ENCODE measurements around the gene NKIRAS1. TPM values are rescaled to one million over a fixed set of nuclear protein-coding genes. Genes with fewer than 3 reads are reported as not detected.
"Not testable (repeated sequence)": the region's sequence is repeated elsewhere in the genome, so short reads cannot be mapped to it uniquely, and the experiment has no call there.

The NKIRAS1 gene
- total RNA-seq, 2 experiments from 2014 or later = 2.2 to 3.1 TPM

GRCh38 chr3:23937296-23937695 lies 20.5 kb upstream of the NKIRAS1 start:
- CTCF ChIA-PET = no interaction called here
- Mint-ChIP-seq H3K36me3 (ENCODE audit: low read depth) (no peaks in the 10 kb centered on the region), H3K27ac (no peak overlapping the region)

DNA sequence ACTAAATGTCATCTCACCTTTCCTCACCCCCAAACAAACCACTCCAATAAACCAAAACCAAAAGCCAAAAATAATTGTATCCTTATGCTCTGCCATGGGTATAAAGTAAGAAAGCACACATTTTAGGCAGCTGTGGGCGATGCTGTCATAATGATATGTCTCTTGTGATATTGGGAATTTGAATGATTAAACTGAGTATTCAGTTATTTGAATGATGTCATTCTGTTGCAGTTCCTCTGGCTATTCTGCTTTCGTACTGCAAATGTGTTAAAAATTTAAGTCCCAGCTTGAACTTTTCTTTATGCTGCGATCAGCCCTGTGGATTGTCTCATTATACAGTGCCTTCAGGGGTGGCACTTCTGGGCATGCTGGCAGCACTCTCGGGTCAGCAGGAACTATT lies 17.5 kb upstream of the NKIRAS1 start:
- Mint-ChIP-seq H3K27me3 (ENCODE audit: low read depth) (peaks cover 3% of the 10 kb centered on the region), H3K9me3 (ENCODE audit: insufficient read depth) (no peaks in the 10 kb centered on the region), H3K4me3 (no peak overlapping the region), H3K4me1 (ENCODE audit: low read depth) (peaks cover 8% of the 10 kb centered on the region), H3K27ac (no peak overlapping the region), H3K36me3 (ENCODE audit: low read depth) (no peaks in the 10 kb centered on the region)
- ChIA-PET POLR2A (interaction anchor here (0.8 kb wide), 1 partner anchor 17 kb away, joined by 3 read pairs; the partner anchor contains the start of genes NKIRAS1 and RPL15), CTCF (interaction anchor here (0.6 kb wide), 1 partner anchor 36 kb away, joined by 3 read pairs; no protein-coding TSS in a partner anchor)
- DNase-seq (no peak), ATAC-seq (no peak)

More at GRCh38 chr3:23937296-23937695, 20.5 kb upstream of the NKIRAS1 start:
- ATAC-seq (no peak), DNase-seq (no peak)
- no peak overlapping the region for H3K4me3 Mint-ChIP-seq
- H3K4me1 Mint-ChIP-seq (ENCODE audit: low read depth) = no peaks in the 10 kb centered on the region
- H3K9me3 Mint-ChIP-seq (ENCODE audit: insufficient read depth) = no peaks in the 10 kb centered on the region
- H3K27me3 Mint-ChIP-seq (ENCODE audit: low read depth) = peaks cover 12% of the 10 kb centered on the region
- POLR2A ChIA-PET = no interaction called here

DNA sequence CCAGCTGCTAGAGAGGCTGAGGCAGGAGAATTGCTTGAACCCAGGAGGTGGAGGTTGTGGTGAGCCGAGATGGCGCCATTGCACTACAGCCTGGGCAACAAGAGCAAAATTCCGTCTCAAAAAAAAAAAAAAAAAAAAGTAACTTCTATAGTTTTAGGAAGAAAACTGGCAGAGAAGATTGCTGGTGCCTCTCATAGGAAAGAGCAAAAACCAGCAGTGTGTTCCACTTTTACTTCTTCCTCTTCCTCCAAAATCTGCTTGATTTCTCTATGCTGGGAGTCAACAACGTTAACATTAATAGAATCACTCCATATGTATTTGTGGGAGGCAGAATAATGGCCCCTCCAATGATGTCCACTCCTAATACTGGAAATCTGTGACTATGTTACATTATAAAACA lies 15.8 kb upstream of the NKIRAS1 start:
- ATAC-seq (no peak), DNase-seq (no peak)
- CTCF ChIA-PET = no interaction called here
- no peaks in the 10 kb centered on the region for H3K9me3 Mint-ChIP-seq (ENCODE audit: insufficient read depth)
- H3K36me3 Mint-ChIP-seq (ENCODE audit: low read depth) = no peaks in the 10 kb centered on the region
- H3K4me1 Mint-ChIP-seq (ENCODE audit: low read depth) = peaks cover 10% of the 10 kb centered on the region
- no peak overlapping the region for H3K4me3 Mint-ChIP-seq
- H3K27ac Mint-ChIP-seq = no peak overlapping the region
- H3K27me3 Mint-ChIP-seq (ENCODE audit: low read depth) = peaks cover 3% of the 10 kb centered on the region
- POLR2A ChIA-PET = no interaction called here

DNA sequence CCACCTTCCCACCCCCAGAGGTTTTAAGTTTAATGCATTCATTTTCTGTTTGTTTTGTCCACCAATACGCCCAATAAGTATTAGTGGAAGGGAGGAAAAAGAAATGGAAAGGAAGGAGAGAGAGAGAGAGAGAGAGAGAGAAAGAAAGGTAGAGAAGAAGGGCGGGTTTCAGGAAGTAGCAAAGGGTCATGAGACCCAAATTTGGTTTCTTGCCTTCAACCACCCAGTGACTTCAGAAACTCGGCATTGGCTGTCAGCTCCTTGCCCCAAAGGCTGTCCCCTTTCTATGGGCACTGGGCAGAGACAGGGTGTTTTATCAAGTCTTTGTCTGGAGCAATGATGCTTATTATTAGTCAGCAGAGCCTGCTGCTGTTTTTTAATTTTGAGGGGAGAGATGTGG lies 14.8 kb upstream of the NKIRAS1 start:
- H3K4me3 Mint-ChIP-seq = no peak overlapping the region
- H3K36me3 Mint-ChIP-seq (ENCODE audit: low read depth) = no peaks in the 10 kb centered on the region
- H3K4me1 Mint-ChIP-seq (ENCODE audit: low read depth) = peaks cover 10% of the 10 kb centered on the region
- no peaks in the 10 kb centered on the region for H3K9me3 Mint-ChIP-seq (ENCODE audit: insufficient read depth)
- H3K27ac Mint-ChIP-seq = no peak overlapping the region
- ATAC-seq (no peak), DNase-seq (no peak)
- ChIA-PET POLR2A (no interaction called here), CTCF (interaction anchor here (0.5 kb wide), 1 partner anchor 29 kb away, joined by 3 read pairs; no protein-coding TSS in a partner anchor)
- peaks cover 3% of the 10 kb centered on the region for H3K27me3 Mint-ChIP-seq (ENCODE audit: low read depth)

- DNase-seq (no peak), ATAC-seq (no peak)
- Mint-ChIP-seq H3K4me3 (no peak overlapping the region), H3K4me1 (ENCODE audit: low read depth) (peaks cover 10% of the 10 kb centered on the region), H3K36me3 (ENCODE audit: low read depth) (no peaks in the 10 kb centered on the region), H3K27me3 (ENCODE audit: low read depth) (no peaks in the 10 kb centered on the region), H3K9me3 (ENCODE audit: insufficient read depth) (no peaks in the 10 kb centered on the region), H3K27ac (no peak overlapping the region)
- ChIA-PET POLR2A (interaction anchor here (3.0 kb wide), 1 partner anchor 11 kb away, joined by 17 read pairs; the partner anchor contains the start of genes NKIRAS1 and RPL15), CTCF (no interaction called here)
These were observed 11.7 kb upstream of the NKIRAS1 start for GRCh38 chr3:23928524-23928923.

GRCh38 chr3:23926736-23927135 lies 9.9 kb upstream of the NKIRAS1 start:
- Mint-ChIP-seq H3K36me3 (ENCODE audit: low read depth) (peaks cover 2% of the 10 kb centered on the region), H3K27ac (no peak overlapping the region), H3K27me3 (ENCODE audit: low read depth) (no peaks in the 10 kb centered on the region), H3K9me3 (ENCODE audit: insufficient read depth) (no peaks in the 10 kb centered on the region), H3K4me1 (ENCODE audit: low read depth) (peaks cover 8% of the 10 kb centered on the region), H3K4me3 (no peak overlapping the region)
- DNase-seq (no peak), ATAC-seq (no peak)
- POLR2A ChIA-PET = interaction anchor here (3.0 kb wide), 1 partner anchor 9 kb away, joined by 17 read pairs; the partner anchor contains the start of genes NKIRAS1 and RPL15
- CTCF ChIA-PET = no interaction called here

DNA sequence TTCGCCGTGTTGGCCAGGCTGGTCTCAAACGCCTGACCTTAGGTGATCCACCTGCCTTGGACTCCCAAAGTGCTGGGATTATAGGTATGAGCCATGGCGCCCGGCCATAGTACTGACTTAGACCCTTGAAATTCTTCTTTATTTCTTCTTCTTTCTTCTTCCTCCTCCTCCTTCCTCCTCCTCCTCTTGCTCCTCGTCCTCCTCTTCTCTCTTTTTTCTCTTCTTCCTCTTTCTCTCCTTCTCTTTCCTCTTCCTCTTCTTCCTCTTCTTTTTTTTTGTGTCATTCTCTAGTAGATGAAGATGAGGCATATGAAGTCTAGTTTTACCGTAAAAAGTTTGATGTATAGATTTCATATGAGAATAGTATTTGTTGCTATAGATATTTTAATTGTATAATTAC lies 9.5 kb upstream of the NKIRAS1 start:
- CTCF ChIA-PET = no interaction called here
- Mint-ChIP-seq H3K4me1 (ENCODE audit: low read depth) (peaks cover 4% of the 10 kb centered on the region), H3K4me3 (no peak overlapping the region), H3K9me3 (ENCODE audit: insufficient read depth) (no peaks in the 10 kb centered on the region), H3K36me3 (ENCODE audit: low read depth) (peaks cover 4% of the 10 kb centered on the region), H3K27me3 (ENCODE audit: low read depth) (no peaks in the 10 kb centered on the region), H3K27ac (no peak overlapping the region)
- POLR2A ChIA-PET = interaction anchor here (2.2 to 3.0 kb wide), 2 partner anchors 9 to 10 kb away, joined by 7 to 17 read pairs; partner anchors contain the start of genes NKIRAS1 and RPL15
- no peak for DNase-seq
- no peak for ATAC-seq

DNA sequence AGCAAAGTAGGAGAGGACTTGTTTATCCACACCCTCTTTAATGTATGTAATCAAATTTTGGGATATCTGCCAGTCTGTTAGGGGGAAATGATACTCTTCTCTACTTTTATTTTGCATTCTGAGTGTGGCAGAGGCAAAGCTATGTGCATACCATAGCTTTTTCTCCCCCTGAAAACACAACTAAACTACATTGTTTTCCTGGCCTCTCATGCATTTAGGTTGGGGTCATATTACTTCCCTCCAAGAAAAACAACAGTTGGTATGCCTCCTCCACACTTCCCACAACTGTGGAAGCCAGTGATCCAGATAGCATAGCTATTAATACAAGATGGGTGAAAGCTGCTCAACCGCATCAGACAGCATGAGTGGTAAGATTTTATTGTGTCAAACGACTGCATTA lies 7.0 kb upstream of the NKIRAS1 start:
- DNase-seq = no peak
- CTCF ChIA-PET = interaction anchor here (1.0 kb wide), 1 partner anchor 20 kb away, joined by 3 read pairs; no protein-coding TSS in a partner anchor
- peaks cover 27% of the 10 kb centered on the region for H3K36me3 Mint-ChIP-seq (ENCODE audit: low read depth)
- no peak overlapping the region for H3K27ac Mint-ChIP-seq
- H3K4me3 Mint-ChIP-seq = no peak overlapping the region
- H3K4me1 Mint-ChIP-seq (ENCODE audit: low read depth) = peaks cover 20% of the 10 kb centered on the region
- no peak for ATAC-seq
- H3K27me3 Mint-ChIP-seq (ENCODE audit: low read depth) = no peaks in the 10 kb centered on the region
- H3K9me3 Mint-ChIP-seq (ENCODE audit: insufficient read depth) = no peaks in the 10 kb centered on the region
- POLR2A ChIA-PET = interaction anchor here (1.6 to 2.2 kb wide), 2 partner anchors 8 to 22 kb away, joined by 6 to 7 read pairs; partner anchors contain the start of genes NKIRAS1 and RPL15

DNA sequence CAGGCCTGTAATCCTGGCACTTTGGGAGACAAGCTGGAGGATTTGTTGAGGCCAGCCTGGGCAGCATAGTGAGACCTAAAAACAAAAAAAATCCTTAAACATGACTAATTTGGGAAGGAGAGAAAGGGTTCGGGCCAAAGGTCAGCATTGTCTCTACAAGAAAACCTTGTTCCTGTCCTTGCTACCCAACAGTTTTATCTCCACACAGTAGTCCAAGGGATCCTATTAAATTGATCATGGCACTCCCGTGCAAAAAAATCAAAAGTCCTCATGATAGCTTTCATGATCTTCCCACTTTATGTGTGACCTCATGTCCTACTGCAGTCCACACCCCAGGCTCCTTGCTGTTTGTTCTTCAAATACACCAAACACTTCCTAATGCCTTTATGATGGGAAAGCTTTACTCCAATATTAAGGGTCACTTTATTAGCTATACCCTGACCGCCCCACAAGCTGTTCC lies 4.3 kb upstream of the NKIRAS1 start:
- CTCF ChIA-PET = no interaction called here
- DNase-seq (no peak), ATAC-seq (no peak)
- Mint-ChIP-seq H3K36me3 (ENCODE audit: low read depth) (peaks cover 46% of the 10 kb centered on the region), H3K27me3 (ENCODE audit: low read depth) (no peaks in the 10 kb centered on the region), H3K4me3 (no peak overlapping the region), H3K27ac (no peak overlapping the region), H3K4me1 (ENCODE audit: low read depth) (peaks cover 31% of the 10 kb centered on the region), H3K9me3 (ENCODE audit: insufficient read depth) (no peaks in the 10 kb centered on the region)
- POLR2A ChIA-PET = interaction anchor here (0.9 kb wide), 1 partner anchor 29 kb away, joined by 4 read pairs; no protein-coding TSS in a partner anchor

DNA sequence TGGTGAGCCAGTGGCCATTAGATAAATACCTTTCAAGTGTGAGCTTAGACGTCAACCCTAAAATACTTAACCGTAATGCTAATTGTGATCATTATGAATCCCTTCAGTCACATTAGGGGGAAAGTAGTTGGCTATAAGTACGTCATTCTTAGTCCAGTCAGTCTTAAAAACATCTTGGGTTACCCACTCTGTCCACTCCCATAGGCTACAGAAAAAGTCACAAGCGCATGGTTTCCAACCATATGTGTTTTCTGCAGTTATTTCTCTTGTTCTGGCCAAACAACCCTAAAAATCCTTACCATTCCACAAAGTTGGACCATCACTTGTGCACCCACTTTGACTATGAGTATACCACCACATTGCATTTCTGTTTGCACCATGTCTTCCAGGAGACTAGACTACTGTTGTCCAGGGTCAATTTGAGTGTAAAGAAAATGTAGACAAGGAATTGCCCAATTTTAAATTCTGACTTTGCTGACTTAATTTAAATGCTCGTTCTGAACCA lies 3.4 kb upstream of the NKIRAS1 start:
- Mint-ChIP-seq H3K27ac (no peak overlapping the region), H3K4me1 (ENCODE audit: low read depth) (peaks cover 40% of the 10 kb centered on the region), H3K9me3 (ENCODE audit: insufficient read depth) (no peaks in the 10 kb centered on the region), H3K4me3 (no peak overlapping the region), H3K27me3 (ENCODE audit: low read depth) (peaks cover 5% of the 10 kb centered on the region), H3K36me3 (ENCODE audit: low read depth) (peaks cover 46% of the 10 kb centered on the region)
- ChIA-PET CTCF (interaction anchor here (0.8 kb wide), 1 partner anchor 26 kb away, joined by 3 read pairs; no protein-coding TSS in a partner anchor), POLR2A (interaction anchor here (5.3 kb wide), 1 partner anchor 28 kb away, joined by 136 read pairs; the partner anchor contains the start of gene NR1D2)
- DNase-seq (no peak), ATAC-seq (no peak)

- Mint-ChIP-seq H3K9me3 (ENCODE audit: insufficient read depth) (no peaks in the 10 kb centered on the region), H3K27me3 (ENCODE audit: low read depth) (peaks cover 5% of the 10 kb centered on the region), H3K27ac (no peak overlapping the region), H3K4me1 (ENCODE audit: low read depth) (peaks cover 45% of the 10 kb centered on the region), H3K36me3 (ENCODE audit: low read depth) (peaks cover 47% of the 10 kb centered on the region), H3K4me3 (peak overlapping the region; percentile 40)
- CTCF ChIA-PET = interaction anchor here (0.8 to 1.9 kb wide), 2 partner anchors 27 to 28 kb away, joined by 3 to 4 read pairs; no protein-coding TSS in a partner anchor
- DNase-seq = no peak
- ATAC-seq = no peak
- POLR2A ChIA-PET = interaction anchor here (5.3 kb wide), 1 partner anchor 28 kb away, joined by 136 read pairs; the partner anchor contains the start of gene NR1D2
These were observed 2.8 kb upstream of the NKIRAS1 start for GRCh38 chr3:23919628-23920027.

- peaks cover 47% of the 10 kb centered on the region for H3K36me3 Mint-ChIP-seq (ENCODE audit: low read depth)
- CTCF ChIA-PET = interaction anchor here (0.8 to 2.2 kb wide), 3 partner anchors 30 to 317 kb away, joined by 3 to 10 read pairs (median 4); no protein-coding TSS in a partner anchor
These were observed 1.5 kb upstream of the NKIRAS1 start for GRCh38 chr3:23918331-23918730.

More at GRCh38 chr3:23918331-23918730, 1.5 kb upstream of the NKIRAS1 start:
- DNase-seq; H3K9me3 Mint-ChIP-seq (ENCODE audit: insufficient read depth); ATAC-seq; H3K27me3 Mint-ChIP-seq (ENCODE audit: low read depth): not testable (repeated sequence)
- Mint-ChIP-seq H3K27ac (peak overlapping the region; percentile 98), H3K4me3 (peak overlapping the region; percentile 99), H3K4me1 (ENCODE audit: low read depth) (peaks cover 45% of the 10 kb centered on the region)
- POLR2A ChIA-PET = interaction anchor here (1.7 to 5.3 kb wide), 6 partner anchors 9 to 108 kb away, joined by 10 to 136 read pairs (median 22); partner anchors contain the start of gene NR1D2

Measured in activated CD8-positive, alpha-beta T cell treated with anti-CD3 and anti-CD28 coated beads, Interleukin-2, amount 10 ng/mL, durations not matched to agents 7 days and 5 days (primary cell).